Liver (tissue), 9 donors: ENCODE results near the gene CGAS. TPM values are rescaled to one million over a fixed set of nuclear protein-coding genes. Genes with fewer than 3 reads are reported as not detected.

ENCODE experiments used
- DNase-seq: peaks from one replicate; pipeline ENCODE4 v3.0.0-alpha.2; 2017; ENCODE audit warnings: low spot score
- H3K27ac ChIP-seq, 2 donors: one replicate each; pipeline ENCODE4 v1.7.0; 2013; ENCODE audit warnings: inconsistent platforms in 2 of 2, low read length in 2 of 2, control low read depth in 1 of 2, low read depth in 1 of 2, mild to moderate bottlenecking in 1 of 2
- H3K27me3 ChIP-seq, 4 donors: one replicate each; pipeline versions ENCODE4 v1.6.1 to v1.7.0; 2013; ENCODE audit warnings: low read length in 3 of 4, inconsistent platforms in 1 of 4, mild to moderate bottlenecking in 1 of 4, moderate library complexity in 1 of 4; ENCODE audit not compliant: control insufficient read depth in 4 of 4, insufficient read depth in 4 of 4
- H3K36me3 ChIP-seq, 4 donors: one replicate each; pipeline versions ENCODE4 v1.6.1 to v1.7.0; 2013; ENCODE audit warnings: low read length in 3 of 4, mild to moderate bottlenecking in 3 of 4, low read depth in 1 of 4, moderate library complexity in 1 of 4; ENCODE audit not compliant: control insufficient read depth in 4 of 4, insufficient read depth in 3 of 4
- H3K4me1 ChIP-seq, 4 donors: one replicate each; pipeline versions ENCODE4 v1.6.1 to v1.7.0; 2013; ENCODE audit warnings: low read length in 3 of 4, mild to moderate bottlenecking in 3 of 4, moderate library complexity in 1 of 4; ENCODE audit not compliant: control insufficient read depth in 4 of 4, insufficient read depth in 4 of 4
- H3K4me3 ChIP-seq, 3 donors: one replicate each; pipeline versions ENCODE4 v1.6.1 to v1.7.0; 2013; ENCODE audit warnings: low read length in 3 of 3, control low read depth in 1 of 3, low read depth in 1 of 3, mild to moderate bottlenecking in 1 of 3
- H3K9ac ChIP-seq, 2 donors: one replicate each; pipeline ENCODE4 v1.7.0; 2013; ENCODE audit warnings: low read length in 2 of 2, mild to moderate bottlenecking in 2 of 2, moderate library complexity in 2 of 2, control low read depth in 1 of 2, low read depth in 1 of 2
- H3K9me3 ChIP-seq, 4 donors: one replicate each; pipeline versions ENCODE4 v1.6.1 to v1.7.0; 2013; ENCODE audit warnings: low read length in 3 of 4; ENCODE audit not compliant: control insufficient read depth in 4 of 4
- FOXA1 ChIP-seq: IDR thresholded peaks from 2 replicates; pipeline ENCODE4 v1.6.1; 2016; ENCODE audit warnings: antibody characterized with exemption
- FOXA2 ChIP-seq: IDR thresholded peaks from 2 replicates; pipeline ENCODE4 v1.6.1; 2016; ENCODE audit warnings: antibody characterized with exemption
- GABPA ChIP-seq, 2 donors: IDR thresholded peaks in 1 of 2; conservative IDR thresholded peaks in 1 of 2; 2 replicates each; pipeline ENCODE4 v1.6.1; 2016; ENCODE audit warnings: antibody characterized with exemption in 2 of 2, mild to moderate bottlenecking in 1 of 2, moderate library complexity in 1 of 2
- HNF4A ChIP-seq, 2 donors: conservative IDR thresholded peaks; 2 replicates each; pipeline ENCODE4 v1.6.1; 2016; ENCODE audit warnings: antibody characterized with exemption in 2 of 2, mild to moderate bottlenecking in 2 of 2
- REST ChIP-seq: IDR thresholded peaks from 2 replicates; pipeline ENCODE4 v1.6.1; 2016; ENCODE audit warnings: antibody characterized with exemption, mild to moderate bottlenecking
- TAF1 ChIP-seq: conservative IDR thresholded peaks from 2 replicates; pipeline ENCODE4 v1.6.1; 2016; ENCODE audit warnings: antibody characterized with exemption, mild to moderate bottlenecking
- ZBTB33 ChIP-seq: IDR thresholded peaks from 2 replicates; pipeline ENCODE4 v1.6.1; 2016; ENCODE audit warnings: antibody characterized with exemption
- WGBS: extraction: QIAGEN DNeasy Blood & Tissue Kit; methylation state at CpG from one replicate; pipeline ENCODE4 v1.1.7; 2013; 5-methylcytosine and 5-hydroxymethylcytosine counted together
- polyA plus RNA-seq, 2 donors: library from polyadenylated mRNA; stranded (reverse) in 1 of 2; unstranded in 1 of 2; fragments of 200-250 nt in 1 of 2; fragments of >200 nt in 1 of 2; fragmentation: Nextera tagmentation in 1 of 2; extraction: Ambion mirVana in 1 of 2; gene quantifications; one replicate each; pipeline versions ENCODE4 v1.2.1 to v1.2.3, GENCODE V29; 2013 to 2015
- total RNA-seq, 2 donors: library from RNA; depleted of rRNA; stranded (reverse); fragments of >200 nt; gene quantifications; one replicate each; pipeline ENCODE4 v1.2.3, GENCODE V29; 2014
- TF ChIP-seq, protein P1 (sequence below): IDR thresholded peaks from 2 replicates; pipeline ENCODE4 v1.6.1; 2016; ENCODE audit warnings: antibody characterized with exemption
- TF ChIP-seq, protein P2 (sequence below): IDR thresholded peaks from 2 replicates; pipeline ENCODE4 v1.6.1; 2016; ENCODE audit warnings: antibody characterized with exemption
- donor health status: healthy.
- donor health status: healthy.
- donor health status: healthy.
- donor health status: healthy.
- donor health status: healthy.

CGAS gene
- total and polyA plus RNA-seq, 4 donors, result 0.36 to 4.9 (median 1.2) TPM

DNA sequence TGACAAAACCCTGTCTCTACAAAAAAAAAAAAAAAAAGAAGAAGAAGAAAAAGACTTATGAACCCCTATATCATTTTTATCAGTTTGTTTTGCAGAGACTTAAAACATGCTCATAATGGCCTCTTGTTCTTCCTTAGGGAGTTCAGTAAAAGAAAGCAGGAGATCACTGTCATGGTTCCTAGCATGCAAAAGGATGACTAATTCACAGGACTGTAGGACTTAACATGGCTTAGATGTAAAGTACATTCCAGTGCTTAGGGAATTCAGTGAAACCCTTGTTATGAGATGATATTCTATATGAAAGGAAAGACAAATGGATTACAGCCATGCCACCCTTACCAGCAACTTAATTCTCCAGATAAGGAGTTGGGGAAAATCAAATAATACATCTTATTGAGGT is 39.3 kb upstream of the CGAS start:
- DNase-seq, result no peak
- Histone ChIP-seq H3K4me3 (no peak overlapping the region), H3K9ac (no peak overlapping the region), H3K36me3 (peaks cover 19 to 53% (median 43%) of the 10 kb centered on the region in 4 donors), H3K27me3 (no peaks in the 10 kb centered on the region), H3K27ac (no peak overlapping the region), H3K9me3 (no peaks in the 10 kb centered on the region), H3K4me1 (peaks cover 0 to 4% (median 0%) of the 10 kb centered on the region in 4 donors)
- no peak for TF ChIP-seq FOXA1
- TF ChIP-seq TAF1, result no peak
- TF ChIP-seq, protein P1, sequence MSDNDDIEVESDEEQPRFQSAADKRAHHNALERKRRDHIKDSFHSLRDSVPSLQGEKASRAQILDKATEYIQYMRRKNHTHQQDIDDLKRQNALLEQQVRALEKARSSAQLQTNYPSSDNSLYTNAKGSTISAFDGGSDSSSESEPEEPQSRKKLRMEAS, result no peak
- no peak for TF ChIP-seq HNF4A (conservative IDR thresholded peaks at IDR 0.05)
- TF ChIP-seq FOXA2, result no peak
- TF ChIP-seq, protein P2, sequence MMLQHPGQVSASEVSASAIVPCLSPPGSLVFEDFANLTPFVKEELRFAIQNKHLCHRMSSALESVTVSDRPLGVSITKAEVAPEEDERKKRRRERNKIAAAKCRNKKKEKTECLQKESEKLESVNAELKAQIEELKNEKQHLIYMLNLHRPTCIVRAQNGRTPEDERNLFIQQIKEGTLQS, result no peak
- TF ChIP-seq GABPA (IDR thresholded peaks at IDR 0.05 in 1 of 2, conservative IDR thresholded peaks at IDR 0.05 in 1 of 2), result no peak
- TF ChIP-seq ZBTB33, result no peak
- no peak for TF ChIP-seq REST

- no peak overlapping the region for H3K9ac ChIP-seq
- TF ChIP-seq GABPA (IDR thresholded peaks at IDR 0.05 in 1 of 2, conservative IDR thresholded peaks at IDR 0.05 in 1 of 2) (no peak), REST (no peak), FOXA1 (no peak)
- TF ChIP-seq, protein P2, result no peak
- no peaks in the 10 kb centered on the region for H3K27me3 ChIP-seq
- 68% methylated on average over 7 of the region's 7 CpGs for WGBS
- peaks cover 0 to 4% (median 0%) of the 10 kb centered on the region in 4 donors for H3K4me1 ChIP-seq
- H3K36me3 ChIP-seq, result peaks cover 17 to 59% (median 51%) of the 10 kb centered on the region in 4 donors
- no peak for DNase-seq
- H3K9me3 ChIP-seq, result no peaks in the 10 kb centered on the region
- no peak overlapping the region for H3K4me3 ChIP-seq
- H3K27ac ChIP-seq, result no peak overlapping the region
These were observed 35.4 kb upstream of the CGAS start for GRCh38 chr6:73487473-73487872.
